ENCODE measurements around the gene PTPRM.

- TF ChIP-seq, protein P1, sequence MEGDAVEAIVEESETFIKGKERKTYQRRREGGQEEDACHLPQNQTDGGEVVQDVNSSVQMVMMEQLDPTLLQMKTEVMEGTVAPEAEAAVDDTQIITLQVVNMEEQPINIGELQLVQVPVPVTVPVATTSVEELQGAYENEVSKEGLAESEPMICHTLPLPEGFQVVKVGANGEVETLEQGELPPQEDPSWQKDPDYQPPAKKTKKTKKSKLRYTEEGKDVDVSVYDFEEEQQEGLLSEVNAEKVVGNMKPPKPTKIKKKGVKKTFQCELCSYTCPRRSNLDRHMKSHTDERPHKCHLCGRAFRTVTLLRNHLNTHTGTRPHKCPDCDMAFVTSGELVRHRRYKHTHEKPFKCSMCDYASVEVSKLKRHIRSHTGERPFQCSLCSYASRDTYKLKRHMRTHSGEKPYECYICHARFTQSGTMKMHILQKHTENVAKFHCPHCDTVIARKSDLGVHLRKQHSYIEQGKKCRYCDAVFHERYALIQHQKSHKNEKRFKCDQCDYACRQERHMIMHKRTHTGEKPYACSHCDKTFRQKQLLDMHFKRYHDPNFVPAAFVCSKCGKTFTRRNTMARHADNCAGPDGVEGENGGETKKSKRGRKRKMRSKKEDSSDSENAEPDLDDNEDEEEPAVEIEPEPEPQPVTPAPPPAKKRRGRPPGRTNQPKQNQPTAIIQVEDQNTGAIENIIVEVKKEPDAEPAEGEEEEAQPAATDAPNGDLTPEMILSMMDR (IDR thresholded peaks at IDR 0.05), result no peak
- no peak for TF ChIP-seq POLR2A (IDR thresholded peaks at IDR 0.05)
- no peak for TF ChIP-seq POLR2AphosphoS5 (IDR thresholded peaks at IDR 0.05)
- no peak for TF ChIP-seq EP300 (IDR thresholded peaks at IDR 0.05)
These were observed 484.3 kb downstream of the PTPRM start for GRCh38 chr18:8051453-8051852.

Measured in gastroesophageal sphincter (tissue), 3 donors.